K562 (cell line): ENCODE data around the gene PFKL.

ENCODE experiments used
- CBX1 ChIP-seq: sonication (generic); IDR thresholded peaks from 2 replicates; pipeline ENCODE4 v1.6.1; 2016; ENCODE audit warnings: antibody characterized with exemption, low read depth, mild to moderate bottlenecking
- SMAD1 ChIP-seq: fragments of 150-350 bp; IDR thresholded peaks from 2 replicates; pipeline ENCODE4 v1.6.1; 2014; ENCODE audit warnings: low read length, low read depth; ENCODE audit not compliant: partially characterized antibody

GRCh38 chr21:44269090-44269489 lies 30.8 kb upstream of the PFKL start:
- TF ChIP-seq SMAD1 (no peak), CBX1 (no peak)
